Measurements from ENCODE around the gene PSMG4. TPM values are rescaled to one million over a fixed set of nuclear protein-coding genes. Genes with fewer than 3 reads are reported as not detected.

The PSMG4 gene
- polyA plus RNA-seq, 1 experiment: 24.7 TPM

DNA sequence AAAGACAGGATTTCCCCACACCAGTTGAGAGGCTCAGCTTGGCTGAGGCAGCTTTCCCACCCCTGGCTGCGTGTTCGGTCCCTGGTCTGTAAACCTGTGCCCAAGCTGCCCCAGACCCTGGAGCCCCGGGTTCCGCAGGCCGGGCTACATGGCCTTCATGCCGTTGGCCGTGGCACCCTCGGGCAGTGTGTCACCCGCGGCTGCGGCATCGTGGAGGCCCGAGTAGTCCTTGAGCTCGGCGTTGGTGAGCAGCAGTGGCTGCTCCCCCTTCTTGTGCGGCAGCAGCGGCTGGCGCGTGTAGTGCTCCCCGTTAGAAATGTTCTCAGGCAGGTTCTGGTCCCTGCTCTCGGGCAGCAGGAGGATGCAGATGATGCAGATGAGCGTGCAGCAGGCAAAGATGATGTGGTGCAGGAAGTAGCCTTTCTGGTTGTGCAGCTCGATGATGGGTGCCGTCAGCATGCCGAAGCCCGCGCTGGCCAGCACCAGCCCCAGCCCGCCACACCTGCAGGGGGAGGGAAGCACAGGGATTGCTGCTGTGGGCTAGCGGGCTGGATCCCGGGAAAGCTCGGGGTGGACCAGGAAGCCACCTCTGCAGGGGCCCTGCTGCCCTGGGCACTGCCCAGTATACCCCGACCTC is 14.3 kb downstream of the PSMG4 start:
- no peak overlapping the region for H3K4me3 ChIP-seq (ENCODE audit: low read depth, low read length)
- peaks cover 16% of the 10 kb centered on the region for H3K36me3 ChIP-seq (ENCODE audit: control insufficient read depth, insufficient read depth, low read length)
- TF ChIP-seq, protein P1, sequence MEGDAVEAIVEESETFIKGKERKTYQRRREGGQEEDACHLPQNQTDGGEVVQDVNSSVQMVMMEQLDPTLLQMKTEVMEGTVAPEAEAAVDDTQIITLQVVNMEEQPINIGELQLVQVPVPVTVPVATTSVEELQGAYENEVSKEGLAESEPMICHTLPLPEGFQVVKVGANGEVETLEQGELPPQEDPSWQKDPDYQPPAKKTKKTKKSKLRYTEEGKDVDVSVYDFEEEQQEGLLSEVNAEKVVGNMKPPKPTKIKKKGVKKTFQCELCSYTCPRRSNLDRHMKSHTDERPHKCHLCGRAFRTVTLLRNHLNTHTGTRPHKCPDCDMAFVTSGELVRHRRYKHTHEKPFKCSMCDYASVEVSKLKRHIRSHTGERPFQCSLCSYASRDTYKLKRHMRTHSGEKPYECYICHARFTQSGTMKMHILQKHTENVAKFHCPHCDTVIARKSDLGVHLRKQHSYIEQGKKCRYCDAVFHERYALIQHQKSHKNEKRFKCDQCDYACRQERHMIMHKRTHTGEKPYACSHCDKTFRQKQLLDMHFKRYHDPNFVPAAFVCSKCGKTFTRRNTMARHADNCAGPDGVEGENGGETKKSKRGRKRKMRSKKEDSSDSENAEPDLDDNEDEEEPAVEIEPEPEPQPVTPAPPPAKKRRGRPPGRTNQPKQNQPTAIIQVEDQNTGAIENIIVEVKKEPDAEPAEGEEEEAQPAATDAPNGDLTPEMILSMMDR (IDR thresholded peaks at IDR 0.05; ENCODE audit: insufficient read depth, low read depth, low read length): no peak
- POLR2A ChIA-PET: no interaction called here
- CTCF ChIA-PET: interaction anchor here (1.2 to 1.4 kb wide), 2 partner anchors 12 to 244 kb away, joined by 3 to 4 read pairs; no protein-coding TSS in a partner anchor
- H3K27me3 ChIP-seq (ENCODE audit: control insufficient read depth, insufficient read depth, low read length): no peaks in the 10 kb centered on the region
- no peak for DNase-seq (ENCODE audit: low read depth)

- CTCF ChIA-PET: interaction anchor here (0.7 to 1.5 kb wide), 3 partner anchors 10 to 245 kb away, joined by 3 to 5 read pairs (median 3); no protein-coding TSS in a partner anchor
- no peak for DNase-seq (ENCODE audit: low read depth)
- Histone ChIP-seq H3K27me3 (ENCODE audit: control insufficient read depth, insufficient read depth, low read length) (no peaks in the 10 kb centered on the region), H3K4me3 (ENCODE audit: low read depth, low read length) (no peak overlapping the region), H3K36me3 (ENCODE audit: control insufficient read depth, insufficient read depth, low read length) (peaks cover 14% of the 10 kb centered on the region)
- TF ChIP-seq, protein P1 (IDR thresholded peaks at IDR 0.05; ENCODE audit: insufficient read depth, low read depth, low read length): no peak
- POLR2A ChIA-PET: no interaction called here
Measured at GRCh38 chr6:3273707-3274521, 15.2 kb downstream of the PSMG4 start.

GRCh38 chr6:3276174-3277167 is 17.7 kb downstream of the PSMG4 start:
- CTCF ChIA-PET: interaction anchor here (0.8 to 2.2 kb wide), 2 partner anchors 134 to 457 kb away, joined by 3 to 15 read pairs; no protein-coding TSS in a partner anchor
- POLR2A ChIA-PET: no interaction called here
- TF ChIP-seq, protein P1 (IDR thresholded peaks at IDR 0.05; ENCODE audit: insufficient read depth, low read depth, low read length): no peak
- no peak for DNase-seq (ENCODE audit: low read depth)
- H3K27me3 ChIP-seq (ENCODE audit: control insufficient read depth, insufficient read depth, low read length): no peaks in the 10 kb centered on the region
- H3K4me3 ChIP-seq (ENCODE audit: low read depth, low read length): no peak overlapping the region
- H3K36me3 ChIP-seq (ENCODE audit: control insufficient read depth, insufficient read depth, low read length): peaks cover under 1% of the 10 kb centered on the region; the same call in 1 of the 2 replicates

DNA sequence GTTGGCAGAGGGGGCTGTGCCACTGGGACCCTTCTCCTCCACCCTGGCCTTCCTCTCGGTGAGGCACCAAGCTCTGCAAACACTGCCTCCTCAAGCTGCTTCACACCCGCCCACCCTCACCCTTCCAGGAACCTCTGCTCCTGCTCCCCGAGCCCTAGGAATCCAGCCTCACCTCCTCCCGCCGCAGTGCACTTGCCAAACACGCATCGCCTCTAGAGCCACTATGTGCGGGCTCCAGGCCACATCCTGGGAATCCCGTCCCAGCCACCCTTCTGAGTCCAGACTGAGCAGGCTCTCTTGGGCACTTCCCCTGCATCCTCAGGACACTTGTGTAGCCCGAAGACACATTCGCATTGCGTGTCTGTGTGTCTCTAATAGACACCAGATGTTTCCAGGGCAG is 18.5 kb downstream of the PSMG4 start:
- CTCF ChIA-PET: interaction anchor here (0.9 to 2.2 kb wide), 2 partner anchors 456 to 704 kb away, joined by 3 to 15 read pairs; no protein-coding TSS in a partner anchor
- H3K27me3 ChIP-seq (ENCODE audit: control insufficient read depth, insufficient read depth, low read length): no peaks in the 10 kb centered on the region
- no peak overlapping the region for H3K4me3 ChIP-seq (ENCODE audit: low read depth, low read length)
- POLR2A ChIA-PET: no interaction called here
- no peak for DNase-seq (ENCODE audit: low read depth)
- TF ChIP-seq, protein P1 (IDR thresholded peaks at IDR 0.05; ENCODE audit: insufficient read depth, low read depth, low read length): no peak
- H3K36me3 ChIP-seq (ENCODE audit: control insufficient read depth, insufficient read depth, low read length): no peaks in the 10 kb centered on the region
